GM19035 (cell line): ENCODE measurements around the gene C2orf81.
"Not testable (repeated sequence)": the region's sequence is repeated elsewhere in the genome, so short reads cannot be mapped to it uniquely, and the experiment has no call there.

Experiments
- ATAC-seq: cut with Tn5 transposase; IDR thresholded peaks from one replicate; pipeline ENCODE4 v1.9.1; 2021; ENCODE audit not compliant: unreplicated experiment

Gene C2orf81

DNA sequence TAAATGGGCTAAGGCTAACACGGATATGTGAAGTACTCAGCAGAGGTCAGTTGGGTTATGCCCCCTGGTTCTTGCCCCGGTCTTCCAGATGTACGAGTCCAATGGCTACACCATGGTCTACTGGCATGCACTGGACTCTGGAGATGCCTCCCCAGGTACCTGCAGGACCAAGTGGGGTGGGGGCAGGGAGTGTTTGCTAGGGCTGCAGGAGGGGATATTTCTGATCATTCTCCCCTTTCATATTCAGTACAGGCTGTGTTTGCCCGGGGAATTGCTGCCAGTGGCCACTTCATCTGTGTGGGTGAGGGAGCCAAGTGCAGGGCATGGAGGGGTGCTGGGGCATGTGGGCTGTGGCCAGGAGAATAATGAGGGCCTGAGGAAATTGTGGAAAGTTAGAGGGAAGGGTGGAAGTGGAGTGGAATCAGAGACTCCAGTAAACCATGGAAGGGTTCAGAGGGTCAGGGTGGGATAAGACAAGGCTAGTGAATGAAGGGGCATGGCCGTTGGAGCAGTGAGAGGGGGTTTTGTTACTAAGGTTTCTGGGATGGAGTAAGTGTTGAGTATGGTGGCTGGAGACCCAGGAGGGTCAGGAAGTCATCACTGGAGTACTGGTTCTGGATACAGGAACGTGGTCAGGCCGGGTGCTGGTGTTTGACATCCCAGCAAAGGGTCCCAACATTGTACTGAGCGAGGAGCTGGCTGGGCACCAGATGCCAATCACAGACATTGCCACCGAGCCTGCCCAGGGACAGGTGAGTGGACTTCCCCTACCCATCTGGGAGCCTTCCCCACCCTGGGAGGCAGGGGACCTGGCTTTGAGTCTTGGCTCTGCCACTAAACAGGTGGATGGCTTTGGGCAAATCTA, 2.0 kb upstream of the C2orf81 start:
- ATAC-seq, result no peak

DNA sequence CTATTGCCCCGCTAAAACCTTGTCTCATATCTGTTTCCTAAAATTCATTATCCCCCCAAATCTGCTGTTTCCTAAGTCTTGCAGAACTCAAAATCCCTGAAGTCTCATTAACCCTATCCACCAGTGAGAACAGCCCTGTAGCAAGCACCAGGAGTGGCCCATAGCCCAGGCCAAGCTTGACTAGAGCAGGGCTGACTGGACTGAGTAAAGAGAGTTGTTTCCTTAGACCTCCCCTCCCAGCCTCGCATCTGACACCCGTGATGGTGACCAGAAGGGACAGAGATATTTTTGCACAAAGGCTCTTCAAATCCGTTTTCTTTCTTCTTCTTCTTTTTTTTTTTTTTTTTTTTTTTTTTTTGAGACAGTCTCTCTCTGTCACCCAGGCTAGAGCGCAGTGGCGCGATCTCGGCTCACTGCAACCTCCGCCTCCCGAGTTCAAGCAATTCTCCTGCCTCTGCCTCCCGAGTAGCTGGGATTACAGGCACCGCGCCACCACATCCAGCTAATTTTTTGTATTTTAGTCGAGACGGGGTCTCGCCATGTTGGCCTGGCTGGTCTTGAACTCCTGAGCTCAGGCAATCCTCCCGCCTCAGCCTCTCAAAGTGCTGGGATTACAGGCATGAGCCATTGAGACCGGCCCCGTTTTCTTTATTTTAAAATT, 846 bp downstream of the C2orf81 start:
- not testable (repeated sequence) for ATAC-seq

DNA sequence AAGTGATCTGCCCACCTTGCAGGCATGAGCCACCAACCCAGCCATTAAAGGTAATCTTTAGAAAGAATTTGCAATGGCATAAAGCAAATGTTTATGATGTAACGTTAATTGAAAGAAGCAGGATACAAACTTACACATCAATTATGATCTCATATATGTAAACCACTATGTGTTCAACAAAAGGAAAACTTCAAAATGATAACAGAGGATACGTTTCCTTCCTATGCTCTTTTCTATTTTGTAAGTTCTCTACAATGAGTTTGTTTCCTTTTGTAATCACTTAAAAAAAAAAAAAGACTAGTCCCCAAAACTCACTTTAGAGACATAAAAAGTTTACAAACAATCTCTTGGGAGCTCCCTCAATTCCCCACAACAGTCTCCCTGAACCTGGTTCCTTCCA, 1.4 kb downstream of the C2orf81 start:
- no peak for ATAC-seq

DNA sequence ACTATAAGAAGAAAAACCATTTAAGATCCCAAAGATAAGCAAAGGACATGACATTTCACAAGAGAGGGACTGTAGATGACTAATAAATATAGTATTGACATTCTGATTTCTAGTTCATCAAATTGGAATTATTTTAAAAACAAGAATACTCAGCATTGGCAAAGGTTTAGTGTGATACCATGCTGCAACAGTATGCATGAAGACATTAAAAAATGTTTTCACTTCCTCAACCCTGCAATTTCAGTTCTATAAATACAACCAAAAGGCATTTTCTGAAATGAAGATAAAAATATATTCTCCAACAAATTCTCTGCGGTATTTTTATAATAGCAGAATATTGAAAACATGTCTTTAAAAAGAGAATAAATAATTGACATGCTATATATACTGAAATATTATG, 2.1 kb downstream of the C2orf81 start:
- no peak for ATAC-seq

DNA sequence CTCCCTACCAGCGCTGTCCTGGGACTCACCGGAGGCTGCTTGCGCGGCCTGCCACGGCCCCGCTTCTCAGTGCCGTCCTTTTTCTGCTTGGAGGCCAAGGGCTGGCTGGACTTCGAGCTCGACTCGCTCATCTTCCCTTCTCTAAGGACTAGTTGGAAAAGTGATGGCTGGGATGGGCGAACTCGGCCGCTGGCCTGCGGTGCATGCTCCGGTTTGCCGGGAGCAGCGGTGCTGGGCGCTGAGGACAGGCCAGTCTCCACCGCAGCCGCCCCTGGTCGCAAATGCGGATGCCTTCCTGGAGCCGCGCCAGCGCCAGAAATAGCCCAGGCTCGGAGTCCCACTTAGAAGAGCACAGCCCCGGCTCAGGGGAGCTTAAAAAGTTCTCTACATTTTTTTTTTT, 3.1 kb downstream of the C2orf81 start:
- ATAC-seq, result no peak

DNA sequence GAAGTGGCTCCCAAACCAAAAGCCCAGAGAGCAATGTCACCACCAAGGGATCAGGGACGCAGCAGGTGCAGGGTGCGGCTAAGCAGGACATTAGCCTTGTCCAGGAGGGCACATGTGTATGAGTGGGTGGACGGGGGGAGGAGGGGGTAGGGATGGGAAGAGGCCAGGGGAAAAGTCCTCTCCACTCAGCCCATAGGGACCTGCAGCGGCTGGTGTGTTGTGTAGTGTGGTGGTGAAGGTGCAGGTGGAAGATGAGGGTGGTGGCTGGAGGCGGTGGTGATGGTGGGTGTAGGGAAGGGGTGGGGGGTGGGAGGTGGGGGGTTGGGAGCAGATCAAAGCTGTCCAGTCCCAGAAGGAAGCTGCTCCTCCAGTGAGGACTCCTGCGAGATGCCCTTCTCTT, 3.7 kb downstream of the C2orf81 start:
- no peak for ATAC-seq

DNA sequence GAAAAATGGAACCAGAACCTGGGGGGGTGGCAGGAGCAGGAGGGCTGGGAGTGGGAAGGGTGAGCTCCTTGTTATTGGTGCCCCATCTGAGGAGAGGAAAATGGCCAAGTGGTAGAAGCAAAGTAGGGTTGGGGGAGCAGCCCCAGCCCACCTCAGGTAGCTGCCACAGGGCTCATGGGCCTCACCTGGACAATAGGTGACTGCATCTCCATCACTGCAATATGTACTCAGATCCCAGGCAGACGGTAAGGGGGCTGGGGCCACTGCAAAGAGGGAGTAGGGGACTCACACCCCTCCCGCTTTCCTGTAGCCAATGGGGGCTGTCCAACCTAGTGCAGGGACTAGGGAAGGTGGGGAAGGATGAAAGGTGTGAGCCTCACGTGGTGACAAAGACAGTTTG, 4.2 kb downstream of the C2orf81 start:
- no peak for ATAC-seq

DNA sequence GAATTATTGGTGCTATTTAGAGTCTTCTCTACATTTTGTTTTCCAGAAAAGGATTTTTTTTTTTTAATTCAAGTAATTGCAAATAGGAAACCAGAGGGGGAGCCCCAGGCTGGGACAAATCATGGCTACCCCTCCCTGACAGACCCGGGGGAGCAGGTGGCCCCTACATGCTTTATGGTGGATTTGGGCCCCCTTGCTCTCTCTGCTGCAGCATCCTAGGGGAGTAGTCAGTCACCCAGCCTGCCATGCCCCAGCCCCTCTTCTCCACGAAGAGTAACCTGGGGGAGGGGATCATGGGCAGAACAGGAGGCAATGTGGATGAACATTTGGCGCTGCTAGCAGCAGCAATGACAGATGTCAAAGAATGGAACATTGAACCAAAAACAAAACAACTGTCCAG, 4.6 kb downstream of the C2orf81 start:
- ATAC-seq, result no peak

DNA sequence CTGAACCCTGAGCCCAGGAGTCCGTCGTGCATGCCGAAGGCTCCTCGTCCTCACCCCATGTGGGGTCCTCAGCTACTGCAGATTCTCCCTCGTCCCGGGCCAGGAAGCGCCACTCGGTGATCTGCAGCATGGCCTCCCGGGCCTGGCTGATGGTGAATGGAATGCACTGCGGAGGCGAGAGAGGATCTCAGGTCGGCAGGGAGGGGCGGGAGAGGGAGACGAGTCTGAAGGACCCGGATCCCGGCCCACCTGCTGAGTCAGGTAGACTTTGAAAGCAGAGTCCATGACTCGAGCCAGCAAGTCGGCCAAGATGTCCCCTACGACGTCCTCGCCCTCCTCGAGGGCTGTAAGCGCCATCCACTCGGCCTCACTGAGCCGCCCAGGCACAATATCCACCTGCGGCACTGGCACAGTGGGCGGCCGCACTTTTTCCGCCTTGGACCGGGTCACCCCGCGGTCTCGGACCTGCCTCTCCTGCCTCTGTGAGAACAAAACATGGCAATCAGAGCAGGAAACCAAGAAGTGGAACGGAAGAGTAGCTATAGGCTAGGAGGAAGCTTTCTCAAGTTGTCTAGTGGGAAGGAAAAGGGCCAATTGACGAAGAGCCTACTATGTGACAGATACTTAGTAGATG, 5.5 kb downstream of the C2orf81 start:
- ATAC-seq, result peak; percentile 13

DNA sequence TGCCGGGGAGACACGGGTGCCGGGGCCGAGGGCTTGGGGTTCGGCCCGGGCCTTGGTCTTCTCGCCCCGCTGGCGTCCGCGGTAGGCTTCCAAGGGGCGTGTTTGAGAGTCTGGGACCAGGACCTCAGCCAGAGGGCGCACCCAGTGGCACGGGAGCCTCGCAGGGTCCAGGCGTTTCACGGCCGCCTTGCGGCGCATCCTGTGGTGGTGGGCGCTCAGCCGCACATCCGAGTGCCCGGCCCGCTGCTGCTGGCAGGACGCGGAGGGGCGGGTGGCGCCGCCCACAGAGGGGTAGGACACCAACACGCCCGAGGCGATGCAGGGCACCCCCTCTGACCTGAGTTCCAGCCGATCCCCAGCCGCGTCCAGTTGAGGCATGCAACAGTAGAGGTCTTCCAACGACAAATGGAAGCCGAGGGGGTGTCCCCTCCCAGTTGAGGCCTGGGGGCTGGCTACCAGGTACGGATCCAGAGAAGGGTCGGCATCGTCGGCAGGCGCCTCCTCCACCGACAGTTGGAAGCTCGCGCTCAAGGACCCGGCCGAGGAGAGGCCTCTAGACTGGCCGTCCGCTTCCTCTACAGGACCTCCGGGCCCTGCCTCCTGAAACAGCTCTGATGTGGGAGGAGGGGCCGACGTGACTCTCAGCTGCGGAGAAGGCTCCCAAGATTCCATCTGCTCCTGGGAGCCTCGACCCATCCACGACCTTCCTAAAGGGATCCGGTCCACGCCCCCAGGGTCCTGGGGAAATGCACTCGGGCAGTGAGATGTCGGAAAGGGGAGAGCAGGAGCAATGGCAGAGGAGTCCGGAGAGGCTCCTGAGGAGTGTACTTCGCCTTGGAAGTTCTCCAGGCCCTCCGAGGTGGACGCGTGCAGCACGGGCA, 6.3 kb downstream of the C2orf81 start:
- peak; percentile 56 for ATAC-seq

DNA sequence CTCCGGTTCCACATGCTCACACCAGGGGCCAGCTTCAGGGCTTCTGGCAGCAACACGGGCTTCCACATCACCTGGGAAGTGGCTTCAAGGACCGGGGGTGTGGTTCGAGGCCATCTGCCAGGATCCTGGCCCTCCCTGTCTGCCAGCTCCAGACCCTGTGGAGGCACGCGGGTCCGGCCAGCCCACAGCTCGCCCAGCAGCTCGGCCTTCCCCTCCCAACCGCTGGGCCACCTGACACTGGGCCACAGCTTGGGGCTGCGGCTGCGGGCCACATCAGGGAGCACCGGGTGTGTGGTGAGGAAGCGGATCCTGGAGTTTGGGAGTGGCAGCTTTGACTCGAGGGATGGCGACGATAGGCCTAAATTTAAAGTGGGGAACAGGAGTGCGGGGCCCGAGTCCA, 7.0 kb downstream of the C2orf81 start:
- ATAC-seq, result no peak

DNA sequence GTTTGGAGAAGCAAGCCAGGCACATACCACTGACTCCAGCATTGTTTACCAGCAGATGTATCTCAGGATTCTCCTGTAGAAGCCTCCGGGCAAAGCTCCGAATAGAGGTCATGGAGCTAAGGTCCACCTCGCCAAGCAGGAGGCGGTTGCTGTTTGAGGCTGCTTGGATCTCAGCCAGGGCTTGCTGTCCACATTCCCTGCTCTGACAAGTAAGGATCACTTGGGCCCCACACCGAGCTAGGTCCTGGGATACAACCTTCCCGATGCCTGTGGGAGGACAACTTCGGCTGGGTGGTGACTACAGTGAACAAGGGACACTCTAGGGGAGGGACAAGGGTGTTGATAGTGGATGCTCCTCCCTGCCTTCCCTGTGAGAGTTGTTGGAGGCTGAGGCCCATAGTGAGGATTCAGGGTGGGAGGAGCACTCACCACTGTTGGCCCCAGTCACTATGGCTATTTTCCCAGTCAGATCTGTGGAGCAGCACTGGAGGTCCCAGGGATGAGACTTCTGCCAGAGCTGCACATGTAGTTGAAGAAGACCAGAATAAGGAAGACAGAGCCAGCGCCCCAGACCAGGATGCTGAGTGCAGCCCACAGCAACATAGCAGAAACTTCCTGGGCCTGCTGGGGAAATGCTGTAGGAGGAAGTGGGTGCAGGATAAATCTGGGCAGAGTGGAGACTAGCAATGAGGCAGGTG, 8.3 kb downstream of the C2orf81 start:
- ATAC-seq, result no peak

DNA sequence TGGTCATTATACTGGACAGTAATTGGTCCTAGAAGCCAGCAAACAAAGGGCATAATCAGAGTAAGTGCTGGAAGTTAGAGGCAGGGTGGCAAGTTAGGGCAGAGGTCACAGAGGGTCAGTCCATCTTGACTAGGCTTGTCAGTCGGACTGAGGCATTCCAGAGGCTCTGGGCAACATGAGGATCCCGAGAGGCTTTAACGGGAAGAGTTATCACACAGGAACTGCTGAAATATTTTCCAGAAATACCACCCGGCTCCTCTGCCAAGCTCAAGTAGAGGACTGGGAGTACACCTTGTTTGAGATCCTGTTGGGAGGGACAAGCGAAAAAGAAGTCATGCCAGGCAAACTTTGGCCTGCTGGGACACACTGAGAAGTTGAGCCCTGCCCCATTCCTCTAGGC, 13.7 kb downstream of the C2orf81 start:
- ATAC-seq, result no peak

DNA sequence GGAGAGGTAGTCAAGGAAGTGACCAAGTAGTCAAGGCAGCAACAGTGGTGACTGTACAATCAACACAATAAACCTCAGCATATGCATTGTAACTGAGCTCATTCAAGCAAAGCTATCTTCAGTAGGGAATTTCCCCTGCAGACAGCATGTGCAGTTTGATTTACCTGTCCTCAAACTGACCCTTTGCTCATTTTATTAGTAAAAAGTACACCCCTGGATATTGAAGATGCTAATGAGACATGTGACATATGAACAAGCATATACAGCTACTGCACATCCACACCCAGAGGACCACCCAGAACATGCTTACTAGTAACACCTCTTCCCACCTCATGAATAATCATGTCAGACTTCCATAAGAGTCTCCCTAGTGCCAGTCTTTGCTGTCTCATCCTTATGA, 15.4 kb downstream of the C2orf81 start:
- no peak for ATAC-seq

DNA sequence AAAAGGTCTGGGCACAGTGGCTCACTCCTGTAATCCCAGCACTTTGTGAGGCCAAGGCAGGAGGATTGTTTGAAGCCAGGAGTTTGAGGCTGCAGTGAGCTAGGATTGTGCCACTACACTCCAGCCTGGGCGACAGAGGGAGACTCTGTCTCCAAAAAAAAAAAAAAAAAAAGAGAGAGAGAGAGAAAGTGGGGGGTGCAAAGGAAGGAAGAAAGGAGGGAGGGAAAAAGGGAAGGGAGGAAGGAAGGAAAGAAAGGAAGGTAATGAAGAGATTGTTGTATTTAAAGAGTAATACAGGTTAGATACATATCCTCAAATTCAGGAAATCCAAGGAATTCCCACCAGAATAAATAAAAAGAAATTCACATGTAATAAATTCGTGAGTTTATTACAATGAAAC, 19.5 kb downstream of the C2orf81 start:
- no peak for ATAC-seq

DNA sequence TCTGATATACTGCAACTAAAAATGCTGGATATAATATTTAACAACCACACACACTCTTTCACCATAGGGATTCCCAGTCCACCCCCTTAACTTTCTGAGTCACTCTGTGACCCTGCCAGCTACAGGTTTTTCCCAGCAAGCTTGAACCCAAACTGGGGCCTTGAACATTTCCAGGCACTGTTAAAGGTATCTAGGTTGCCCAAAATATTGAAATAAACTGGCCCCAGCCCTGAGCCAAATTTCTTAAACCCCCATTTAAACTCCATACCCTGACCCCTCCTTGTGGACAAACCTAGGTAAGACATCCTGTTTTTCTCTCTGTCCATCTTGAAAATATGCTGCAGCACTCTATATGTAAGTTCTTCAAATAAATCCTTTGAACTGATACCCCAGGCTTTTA, 21.6 kb downstream of the C2orf81 start:
- no peak for ATAC-seq

DNA sequence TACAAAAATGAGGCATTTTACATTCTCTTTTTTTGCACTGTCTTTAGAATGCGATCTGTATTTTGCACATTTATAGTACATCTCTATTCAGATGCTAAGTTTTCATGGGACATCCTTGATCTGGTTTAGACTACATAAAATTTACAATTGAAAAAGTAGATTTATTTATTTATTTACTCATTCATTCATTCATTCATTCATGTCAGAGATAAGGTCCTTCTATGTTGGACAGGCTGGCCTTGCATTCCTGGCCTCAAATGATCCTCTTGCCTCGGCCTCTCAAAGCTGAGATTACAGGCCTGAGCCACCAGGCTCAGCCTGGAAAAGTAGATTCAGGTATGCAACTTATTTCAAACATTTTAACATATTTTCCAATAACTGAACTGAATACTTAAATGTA, 25.3 kb downstream of the C2orf81 start:
- ATAC-seq, result no peak

DNA sequence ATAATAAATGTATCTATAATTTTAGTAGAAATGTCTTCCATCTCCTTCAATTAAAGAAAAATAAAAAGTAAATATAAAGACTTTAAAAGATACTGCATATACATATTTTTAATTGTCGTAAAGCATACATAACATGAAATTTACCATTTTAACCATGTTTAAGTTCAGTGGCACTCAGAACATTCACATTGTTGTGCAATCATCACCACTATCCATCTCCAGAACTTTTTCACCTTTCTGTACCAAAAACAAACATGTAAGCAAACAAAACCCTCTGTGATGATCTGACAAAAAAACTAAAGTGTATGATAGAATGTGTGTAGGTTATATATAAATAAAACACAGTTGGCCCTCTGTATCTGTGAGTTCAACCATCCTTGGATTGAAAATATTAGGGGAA, 27.9 kb downstream of the C2orf81 start:
- ATAC-seq, result no peak

DNA sequence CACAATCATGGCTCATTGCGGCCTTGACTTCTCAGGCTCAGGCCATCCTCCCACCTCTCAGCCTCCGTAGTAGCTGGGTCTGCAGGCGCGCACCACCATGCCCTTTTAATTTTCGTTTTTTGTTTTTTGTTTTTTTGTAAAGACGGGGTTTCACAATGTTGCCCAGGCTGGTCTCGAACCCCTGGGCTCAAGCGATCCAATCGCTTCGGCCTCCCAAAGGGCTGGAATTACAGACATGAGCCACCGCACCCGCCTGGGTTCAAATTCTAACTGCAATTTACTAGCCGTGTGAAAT, 29.0 kb downstream of the C2orf81 start:
- ATAC-seq, result no peak

DNA sequence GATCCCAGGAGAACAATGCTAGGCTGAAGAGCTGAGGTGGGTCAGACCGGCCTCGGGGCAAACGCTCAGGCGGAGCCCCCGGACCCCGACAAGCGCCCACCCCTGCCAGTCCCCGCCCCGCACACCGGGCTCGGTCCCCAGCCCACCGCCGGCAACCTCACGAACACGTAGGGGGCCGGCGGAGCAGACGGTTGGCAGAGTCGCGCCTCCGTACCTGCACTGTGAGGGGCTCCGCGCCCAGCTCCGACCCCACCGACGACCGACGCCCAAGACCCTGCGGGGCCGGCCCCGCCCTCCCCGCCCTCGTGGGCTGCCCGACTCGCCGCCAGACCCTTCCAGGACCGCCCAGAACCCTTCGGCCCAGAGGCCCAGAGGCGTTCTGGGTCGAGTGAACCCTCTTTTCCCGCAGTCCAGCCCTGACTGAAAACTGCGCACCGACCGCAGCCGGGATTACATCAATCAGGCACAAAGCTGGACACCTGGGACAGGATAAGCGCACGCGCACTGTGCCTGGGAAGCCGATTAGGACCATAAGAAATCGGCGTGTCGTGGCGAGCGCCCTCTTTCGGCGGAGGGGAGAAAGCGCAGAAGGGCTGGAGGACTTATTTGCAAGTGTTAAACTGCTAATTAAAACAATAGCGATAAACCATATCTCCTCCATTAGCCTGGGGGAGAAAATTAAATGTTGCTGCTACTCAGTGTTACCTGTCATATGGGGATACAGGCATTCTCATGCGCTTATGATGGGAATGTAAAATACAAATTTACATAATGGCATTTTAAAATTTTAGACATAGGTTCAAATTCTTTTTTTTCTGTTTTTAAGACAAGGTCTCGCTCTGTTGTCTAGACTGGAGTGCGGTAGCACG, 29.6 kb downstream of the C2orf81 start:
- ATAC-seq, result peak; percentile 73
